Suprapubic skin (tissue), 4 donors: Measurements from ENCODE around the gene KTN1. TPM values are rescaled to one million over a fixed set of nuclear protein-coding genes. Genes with fewer than 3 reads are reported as not detected.

Source experiments
- DNase-seq, 2 donors: peaks; one replicate each; pipeline ENCODE4 v3.0.0-alpha.2; 2019; ENCODE audit warnings: low spot score in 2 of 2
- H3K27ac ChIP-seq: fragments of 200-600 bp; sonication (generic); one replicate; pipeline ENCODE4 v1.5.1; 2019
- H3K27me3 ChIP-seq: fragments of 200-600 bp; sonication (generic); one replicate; pipeline ENCODE4 v1.5.1; 2019
- H3K36me3 ChIP-seq: fragments of 200-600 bp; sonication (generic); one replicate; pipeline ENCODE4 v1.5.1; 2019
- H3K4me1 ChIP-seq: fragments of 200-600 bp; sonication (generic); one replicate; pipeline ENCODE4 v1.5.1; 2019
- H3K4me3 ChIP-seq: fragments of 200-600 bp; sonication (generic); one replicate; pipeline ENCODE4 v1.5.1; 2019; ENCODE audit warnings: mild to moderate bottlenecking
- H3K9me3 ChIP-seq: fragments of 200-600 bp; sonication (generic); one replicate; pipeline ENCODE4 v1.5.1; 2019
- CTCF ChIP-seq, 2 donors: fragments of 200-600 bp in 1 of 2; fragments of 450-650 bp in 1 of 2; sonication (generic) in 1 of 2; IDR thresholded peaks; one replicate each; pipeline ENCODE4 v1.5.1; 2016 to 2019; ENCODE audit warnings: antibody characterized with exemption in 2 of 2, mild to moderate bottlenecking in 1 of 2, moderate library complexity in 1 of 2
- EP300 ChIP-seq: sonication (generic); formaldehyde crosslinking; IDR thresholded peaks from one replicate; pipeline ENCODE4 v1.6.1; 2017; ENCODE audit warnings: antibody characterized with exemption
- POLR2A ChIP-seq, 2 donors: fragments of 450-650 bp; IDR thresholded peaks; one replicate each; pipeline ENCODE4 v1.6.1; 2017; ENCODE audit warnings: antibody characterized with exemption in 2 of 2, mild to moderate bottlenecking in 2 of 2, moderate library complexity in 2 of 2
- POLR2AphosphoS5 ChIP-seq, 3 donors: sonication (generic); formaldehyde crosslinking; IDR thresholded peaks; one replicate each; pipeline ENCODE4 v1.6.1; 2017; ENCODE audit warnings: antibody characterized with exemption in 3 of 3
- WGBS: methylation state at CpG from one replicate; pipeline ENCODE4 v1.1.5; 2018; 5-methylcytosine and 5-hydroxymethylcytosine counted together
- total RNA-seq, 4 donors: library from RNA; depleted of rRNA; stranded (reverse); fragments of >200 nt; gene quantifications; one replicate each; pipeline ENCODE4 v1.1.0, GENCODE V29; 2016

Gene KTN1
- total RNA-seq, 4 donors from 2014 or later = 89.7 to 147 (median 114) TPM

- Histone ChIP-seq H3K27ac (no peak overlapping the region), H3K4me3 (no peak overlapping the region), H3K27me3 (no peaks in the 10 kb centered on the region), H3K4me1 (no peaks in the 10 kb centered on the region), H3K9me3 (no peaks in the 10 kb centered on the region), H3K36me3 (no peaks in the 10 kb centered on the region)
- TF ChIP-seq POLR2AphosphoS5 (IDR thresholded peaks at IDR 0.05) = no peak
- TF ChIP-seq POLR2A (IDR thresholded peaks at IDR 0.05) = no peak
- TF ChIP-seq EP300 = no peak
- no peak for TF ChIP-seq CTCF (IDR thresholded peaks at IDR 0.05)
- DNase-seq = no peak
- 84% methylated on average over 4 of the region's 4 CpGs for WGBS
Observed at GRCh38 chr14:55731311-55731872, 151.4 kb downstream of the KTN1 start.

- Histone ChIP-seq H3K4me1 (no peaks in the 10 kb centered on the region), H3K36me3 (no peaks in the 10 kb centered on the region), H3K9me3 (no peaks in the 10 kb centered on the region), H3K4me3 (no peak overlapping the region), H3K27me3 (no peaks in the 10 kb centered on the region), H3K27ac (no peak overlapping the region)
- 39% methylated on average over 2 of the region's 2 CpGs for WGBS
- TF ChIP-seq CTCF (IDR thresholded peaks at IDR 0.05) (peak in 1 of 2 donors; percentile 22), POLR2AphosphoS5 (IDR thresholded peaks at IDR 0.05) (no peak)
- no peak for DNase-seq
Observed at GRCh38 chr14:55731881-55732498, 152.0 kb downstream of the KTN1 start.

- WGBS = 33% methylated on average over 3 of the region's 3 CpGs
- Histone ChIP-seq H3K36me3 (no peaks in the 10 kb centered on the region), H3K9me3 (no peaks in the 10 kb centered on the region), H3K27ac (no peak overlapping the region), H3K27me3 (no peaks in the 10 kb centered on the region), H3K4me1 (no peaks in the 10 kb centered on the region), H3K4me3 (no peak overlapping the region)
- TF ChIP-seq CTCF (IDR thresholded peaks at IDR 0.05) (no peak), POLR2A (IDR thresholded peaks at IDR 0.05) (no peak), POLR2AphosphoS5 (IDR thresholded peaks at IDR 0.05) (no peak), EP300 (no peak)
- DNase-seq = no peak
Observed at GRCh38 chr14:55733599-55733998, 153.6 kb downstream of the KTN1 start.

Other genes starting within 250 kb of the KTN1 start
- 10 to 100 TPM in 3 of 4 donors, 1 to 10 TPM in 1; 8.5 to 27.6 (median 14.8) TPM for gene ATG14, start 168.4 kb upstream of the KTN1 start, total RNA-seq
- not detected for gene TBPL2, start 139.6 kb upstream of the KTN1 start, total RNA-seq